WTC11 (cell line): ENCODE results near the gene CCDC80. TPM values are rescaled to one million over a fixed set of nuclear protein-coding genes. Genes with fewer than 3 reads are reported as not detected.

Source experiments
- ATAC-seq: fragments of 200-7000 bp; cut with Tn5 transposase; 2 replicates; pipeline ENCODE4 v1.10.0; 2021; ENCODE audit warnings: mild to moderate bottlenecking, moderate library complexity
- CTCF ChIA-PET: fragments of 300-600 bp; sonication (Branson Sonifier 250); formaldehyde crosslinking; loops from one replicate; lab custom pipeline; 2021; ENCODE audit warnings: antibody characterized with exemption; lab: Charles Lee
- POLR2A ChIA-PET: fragments of 350-600 bp; sonication (Branson Sonifier 250); formaldehyde crosslinking; loops from one replicate; lab custom pipeline; 2021; ENCODE audit warnings: antibody characterized with exemption; lab: Charles Lee
- DNase-seq: peaks from one replicate; pipeline ENCODE4 v3.0.0; 2021; ENCODE audit warnings: low spot score
- H3K27ac Mint-ChIP-seq: 2 replicates; pipeline ENCODE4 v1.8.0; 2021; ENCODE audit warnings: mixed read lengths
- H3K27me3 Mint-ChIP-seq: 2 replicates; pipeline ENCODE4 v1.8.0; 2021; ENCODE audit warnings: low read depth, mild to moderate bottlenecking, moderate library complexity, mixed read lengths
- H3K36me3 Mint-ChIP-seq: 2 replicates; pipeline ENCODE4 v1.8.0; 2021; ENCODE audit warnings: mixed read lengths
- H3K4me1 Mint-ChIP-seq: 2 replicates; pipeline ENCODE4 v1.8.0; 2022; ENCODE audit warnings: mixed read lengths
- H3K4me3 Mint-ChIP-seq: 2 replicates; pipeline ENCODE4 v1.8.0; 2021; ENCODE audit warnings: mild to moderate bottlenecking, moderate library complexity, mixed read lengths
- H3K9me3 Mint-ChIP-seq: 2 replicates; pipeline ENCODE4 v1.8.0; 2021; ENCODE audit warnings: mixed read lengths
- CREM ChIP-seq: sonication (generic); formaldehyde crosslinking; IDR thresholded peaks from 2 replicates; pipeline ENCODE4 v1.8.1; 2022; ENCODE audit warnings: mild to moderate bottlenecking, missing genetic modification reagents, moderate library complexity
- ELF4 ChIP-seq: sonication (generic); formaldehyde crosslinking; IDR thresholded peaks from 2 replicates; pipeline ENCODE4 v1.8.1; 2022; ENCODE audit warnings: low read depth, mild to moderate bottlenecking, moderate library complexity, missing genetic modification reagents
- FOXJ3 ChIP-seq: sonication (generic); formaldehyde crosslinking; IDR thresholded peaks from 2 replicates; pipeline ENCODE4 v1.9.0; 2021; ENCODE audit warnings: missing genetic modification reagents, mild to moderate bottlenecking, borderline replicate concordance
- FOXP1 ChIP-seq: sonication (generic); formaldehyde crosslinking; IDR thresholded peaks from 2 replicates; pipeline ENCODE4 v1.8.0; 2022; ENCODE audit warnings: missing genetic modification reagents, mild to moderate bottlenecking, moderate library complexity, borderline replicate concordance
- KAT7 ChIP-seq: sonication (generic); formaldehyde crosslinking; IDR thresholded peaks from 2 replicates; pipeline ENCODE4 v1.8.1; 2023; ENCODE audit warnings: missing genetic modification reagents, mild to moderate bottlenecking, borderline replicate concordance
- MYBL2 ChIP-seq: sonication (generic); formaldehyde crosslinking; IDR thresholded peaks from 2 replicates; pipeline ENCODE4 v1.8.1; 2023; ENCODE audit warnings: mild to moderate bottlenecking, moderate library complexity, missing genetic modification reagents
- NFYB ChIP-seq: sonication (generic); formaldehyde crosslinking; conservative IDR thresholded peaks from 2 replicates; pipeline ENCODE4 v1.8.0; 2022; ENCODE audit warnings: low read depth, missing genetic modification reagents
- OVOL2 ChIP-seq: fragments of 250-450 bp; sonication (Bioruptor Pico); IDR thresholded peaks from 2 replicates; pipeline ENCODE4 v1.9.0; 2021; ENCODE audit warnings: mild to moderate bottlenecking, borderline replicate concordance
- PREB ChIP-seq: sonication (generic); formaldehyde crosslinking; IDR thresholded peaks from 2 replicates; pipeline ENCODE4 v1.8.1; 2022; ENCODE audit warnings: mild to moderate bottlenecking, missing genetic modification reagents, moderate library complexity, borderline replicate concordance
- SOX15 ChIP-seq: fragments of 250-450 bp; sonication (Bioruptor Pico); IDR thresholded peaks from 2 replicates; pipeline ENCODE4 v1.9.0; 2021; ENCODE audit warnings: mild to moderate bottlenecking
- TCF7 ChIP-seq: sonication (generic); formaldehyde crosslinking; IDR thresholded peaks from 2 replicates; pipeline ENCODE4 v1.8.0; 2022; ENCODE audit warnings: mild to moderate bottlenecking, low read depth, missing genetic modification reagents, moderate library complexity
- TEAD1 ChIP-seq: sonication (generic); formaldehyde crosslinking; IDR thresholded peaks from 2 replicates; pipeline ENCODE4 v1.8.0; 2022; ENCODE audit warnings: mild to moderate bottlenecking, missing genetic modification reagents
- TP53 ChIP-seq: sonication (generic); formaldehyde crosslinking; IDR thresholded peaks from 2 replicates; pipeline ENCODE4 v1.8.1; 2023; ENCODE audit warnings: mild to moderate bottlenecking, missing genetic modification reagents
- ZBTB43 ChIP-seq: sonication (generic); formaldehyde crosslinking; IDR thresholded peaks from 2 replicates; pipeline ENCODE4 v1.8.1; 2023; ENCODE audit warnings: mild to moderate bottlenecking, missing genetic modification reagents
- ZNF671 ChIP-seq: fragments of 250-450 bp; sonication (Bioruptor Pico); IDR thresholded peaks from 2 replicates; pipeline ENCODE4 v1.8.0; 2021; ENCODE audit warnings: mild to moderate bottlenecking
- total RNA-seq: library from RNA; stranded (reverse); gene quantifications from 3 replicates; pipeline ENCODE4 v1.2.3, GENCODE V29; 2021
- TF ChIP-seq, protein P1 (sequence below): fragments of 250-450 bp; sonication (Bioruptor Pico); IDR thresholded peaks from 2 replicates; pipeline ENCODE4 v1.9.0; 2021; ENCODE audit warnings: mild to moderate bottlenecking
- TF ChIP-seq, protein P2 (sequence below): sonication (generic); formaldehyde crosslinking; IDR thresholded peaks from 2 replicates; pipeline ENCODE4 v1.8.1; 2023; ENCODE audit warnings: mild to moderate bottlenecking, moderate library complexity, missing genetic modification reagents
- TF ChIP-seq, protein P3 (sequence below): sonication (generic); formaldehyde crosslinking; IDR thresholded peaks from 2 replicates; pipeline ENCODE4 v1.8.1; 2022; ENCODE audit warnings: mild to moderate bottlenecking, moderate library complexity, missing genetic modification reagents
- TF ChIP-seq, protein P4 (sequence below): sonication (generic); formaldehyde crosslinking; IDR thresholded peaks from 2 replicates; pipeline ENCODE4 v1.8.0; 2022; ENCODE audit warnings: mild to moderate bottlenecking, missing genetic modification reagents
- TF ChIP-seq, protein P5 (sequence below): sonication (generic); formaldehyde crosslinking; IDR thresholded peaks from 2 replicates; pipeline ENCODE4 v1.8.1; 2023; ENCODE audit warnings: mild to moderate bottlenecking, missing genetic modification reagents
- TF ChIP-seq, protein P6 (sequence below): sonication (generic); formaldehyde crosslinking; IDR thresholded peaks from 2 replicates; pipeline ENCODE4 v1.8.0; 2022; ENCODE audit warnings: missing genetic modification reagents

Gene CCDC80
- total RNA-seq, 1 experiment from 2014 or later: 10.9 TPM

DNA sequence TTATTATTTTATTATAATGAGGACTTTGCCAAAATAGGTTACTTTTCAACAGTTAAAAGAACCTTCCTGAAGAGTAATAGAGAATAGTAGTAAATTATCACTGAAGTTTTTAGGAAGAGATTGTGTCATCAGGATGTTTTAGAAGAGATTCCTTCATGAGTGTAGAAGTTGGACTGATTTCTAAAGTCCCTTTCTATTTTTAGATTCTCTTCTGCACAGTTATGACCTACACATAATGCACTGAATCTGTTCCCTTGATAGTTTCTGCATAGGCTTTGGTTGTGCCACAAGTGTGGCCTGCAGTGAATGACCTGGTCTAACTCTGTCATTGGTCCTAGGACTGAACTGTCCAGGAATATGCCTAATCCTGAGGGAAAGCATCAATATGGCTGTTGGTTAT is 55.2 kb downstream of the CCDC80 start:
- peak overlapping the region; percentile 15; the same call in 1 of the 2 replicates for H3K27ac Mint-ChIP-seq
- peaks cover 18% of the 10 kb centered on the region for H3K4me1 Mint-ChIP-seq
- no peaks in the 10 kb centered on the region for H3K9me3 Mint-ChIP-seq
- ChIA-PET POLR2A (no interaction called here), CTCF (no interaction called here)
- H3K36me3 Mint-ChIP-seq: peaks cover 23% of the 10 kb centered on the region
- DNase-seq (no peak), ATAC-seq (no peak)
- H3K27me3 Mint-ChIP-seq: no peaks in the 10 kb centered on the region
- no peak overlapping the region for H3K4me3 Mint-ChIP-seq
- no peak for TF ChIP-seq TP53 (CRISPR knock-in tag)
- TF ChIP-seq CREM: no peak
- TF ChIP-seq TCF7 (CRISPR knock-in tag): no peak
- TF ChIP-seq, protein P1, sequence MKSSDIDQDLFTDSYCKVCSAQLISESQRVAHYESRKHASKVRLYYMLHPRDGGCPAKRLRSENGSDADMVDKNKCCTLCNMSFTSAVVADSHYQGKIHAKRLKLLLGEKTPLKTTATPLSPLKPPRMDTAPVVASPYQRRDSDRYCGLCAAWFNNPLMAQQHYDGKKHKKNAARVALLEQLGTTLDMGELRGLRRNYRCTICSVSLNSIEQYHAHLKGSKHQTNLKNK: no peak
- no peak for TF ChIP-seq ELF4
- TF ChIP-seq, protein P2, sequence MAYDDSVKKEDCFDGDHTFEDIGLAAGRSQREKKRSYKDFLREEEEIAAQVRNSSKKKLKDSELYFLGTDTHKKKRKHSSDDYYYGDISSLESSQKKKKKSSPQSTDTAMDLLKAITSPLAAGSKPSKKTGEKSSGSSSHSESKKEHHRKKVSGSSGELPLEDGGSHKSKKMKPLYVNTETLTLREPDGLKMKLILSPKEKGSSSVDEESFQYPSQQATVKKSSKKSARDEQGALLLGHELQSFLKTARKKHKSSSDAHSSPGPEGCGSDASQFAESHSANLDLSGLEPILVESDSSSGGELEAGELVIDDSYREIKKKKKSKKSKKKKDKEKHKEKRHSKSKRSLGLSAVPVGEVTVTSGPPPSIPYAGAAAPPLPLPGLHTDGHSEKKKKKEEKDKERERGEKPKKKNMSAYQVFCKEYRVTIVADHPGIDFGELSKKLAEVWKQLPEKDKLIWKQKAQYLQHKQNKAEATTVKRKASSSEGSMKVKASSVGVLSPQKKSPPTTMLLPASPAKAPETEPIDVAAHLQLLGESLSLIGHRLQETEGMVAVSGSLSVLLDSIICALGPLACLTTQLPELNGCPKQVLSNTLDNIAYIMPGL (CRISPR knock-in tag): no peak
- no peak for TF ChIP-seq OVOL2 (CRISPR knock-in tag)
- TF ChIP-seq ZNF671 (CRISPR knock-in tag): no peak

GRCh38 chr3:112583105-112583504 is 57.8 kb downstream of the CCDC80 start:
- Mint-ChIP-seq H3K27ac (no peak overlapping the region), H3K27me3 (no peaks in the 10 kb centered on the region), H3K36me3 (peaks cover 27% of the 10 kb centered on the region), H3K4me3 (no peak overlapping the region), H3K4me1 (peaks cover 18% of the 10 kb centered on the region), H3K9me3 (no peaks in the 10 kb centered on the region)
- DNase-seq (no peak), ATAC-seq (no peak)
- POLR2A ChIA-PET: no interaction called here
- TF ChIP-seq, protein P3, sequence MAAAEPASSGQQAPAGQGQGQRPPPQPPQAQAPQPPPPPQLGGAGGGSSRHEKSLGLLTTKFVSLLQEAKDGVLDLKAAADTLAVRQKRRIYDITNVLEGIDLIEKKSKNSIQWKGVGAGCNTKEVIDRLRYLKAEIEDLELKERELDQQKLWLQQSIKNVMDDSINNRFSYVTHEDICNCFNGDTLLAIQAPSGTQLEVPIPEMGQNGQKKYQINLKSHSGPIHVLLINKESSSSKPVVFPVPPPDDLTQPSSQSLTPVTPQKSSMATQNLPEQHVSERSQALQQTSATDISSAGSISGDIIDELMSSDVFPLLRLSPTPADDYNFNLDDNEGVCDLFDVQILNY: no peak
- TF ChIP-seq PREB: no peak
- CTCF ChIA-PET: interaction anchor here (2.0 to 2.1 kb wide), 3 partner anchors 60 to 231 kb away, joined by 12 to 21 read pairs (median 16); partner anchors contain the start of gene CCDC80

- Mint-ChIP-seq H3K4me1 (peaks cover 18% of the 10 kb centered on the region), H3K36me3 (peaks cover 27% of the 10 kb centered on the region), H3K27me3 (no peaks in the 10 kb centered on the region), H3K9me3 (no peaks in the 10 kb centered on the region), H3K4me3 (no peak overlapping the region), H3K27ac (no peak overlapping the region)
- CTCF ChIA-PET: interaction anchor here (0.6 to 2.1 kb wide), 15 partner anchors 8 to 397 kb away, joined by 3 to 21 read pairs (median 4); partner anchors contain the start of gene CCDC80
- POLR2A ChIA-PET: interaction anchor here (0.5 kb wide), 1 partner anchor 578 kb away, joined by 3 read pairs; no protein-coding TSS in a partner anchor
- ATAC-seq (0 out of 2 replicates have a peak, but pooled peaks have one; percentile 36), DNase-seq (peak; percentile 26)
- TF ChIP-seq SOX15 (no peak), MYBL2 (CRISPR knock-in tag) (no peak), KAT7 (no peak), FOXJ3 (CRISPR knock-in tag) (no peak), ZBTB43 (no peak), NFYB (CRISPR knock-in tag) (no peak), TEAD1 (no peak), FOXP1 (CRISPR knock-in tag) (no peak)
- TF ChIP-seq, protein P4, sequence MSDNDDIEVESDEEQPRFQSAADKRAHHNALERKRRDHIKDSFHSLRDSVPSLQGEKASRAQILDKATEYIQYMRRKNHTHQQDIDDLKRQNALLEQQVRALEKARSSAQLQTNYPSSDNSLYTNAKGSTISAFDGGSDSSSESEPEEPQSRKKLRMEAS: no peak
- TF ChIP-seq, protein P5, sequence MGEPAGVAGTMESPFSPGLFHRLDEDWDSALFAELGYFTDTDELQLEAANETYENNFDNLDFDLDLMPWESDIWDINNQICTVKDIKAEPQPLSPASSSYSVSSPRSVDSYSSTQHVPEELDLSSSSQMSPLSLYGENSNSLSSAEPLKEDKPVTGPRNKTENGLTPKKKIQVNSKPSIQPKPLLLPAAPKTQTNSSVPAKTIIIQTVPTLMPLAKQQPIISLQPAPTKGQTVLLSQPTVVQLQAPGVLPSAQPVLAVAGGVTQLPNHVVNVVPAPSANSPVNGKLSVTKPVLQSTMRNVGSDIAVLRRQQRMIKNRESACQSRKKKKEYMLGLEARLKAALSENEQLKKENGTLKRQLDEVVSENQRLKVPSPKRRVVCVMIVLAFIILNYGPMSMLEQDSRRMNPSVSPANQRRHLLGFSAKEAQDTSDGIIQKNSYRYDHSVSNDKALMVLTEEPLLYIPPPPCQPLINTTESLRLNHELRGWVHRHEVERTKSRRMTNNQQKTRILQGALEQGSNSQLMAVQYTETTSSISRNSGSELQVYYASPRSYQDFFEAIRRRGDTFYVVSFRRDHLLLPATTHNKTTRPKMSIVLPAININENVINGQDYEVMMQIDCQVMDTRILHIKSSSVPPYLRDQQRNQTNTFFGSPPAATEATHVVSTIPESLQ (CRISPR knock-in tag): no peak
- TF ChIP-seq, protein P6, sequence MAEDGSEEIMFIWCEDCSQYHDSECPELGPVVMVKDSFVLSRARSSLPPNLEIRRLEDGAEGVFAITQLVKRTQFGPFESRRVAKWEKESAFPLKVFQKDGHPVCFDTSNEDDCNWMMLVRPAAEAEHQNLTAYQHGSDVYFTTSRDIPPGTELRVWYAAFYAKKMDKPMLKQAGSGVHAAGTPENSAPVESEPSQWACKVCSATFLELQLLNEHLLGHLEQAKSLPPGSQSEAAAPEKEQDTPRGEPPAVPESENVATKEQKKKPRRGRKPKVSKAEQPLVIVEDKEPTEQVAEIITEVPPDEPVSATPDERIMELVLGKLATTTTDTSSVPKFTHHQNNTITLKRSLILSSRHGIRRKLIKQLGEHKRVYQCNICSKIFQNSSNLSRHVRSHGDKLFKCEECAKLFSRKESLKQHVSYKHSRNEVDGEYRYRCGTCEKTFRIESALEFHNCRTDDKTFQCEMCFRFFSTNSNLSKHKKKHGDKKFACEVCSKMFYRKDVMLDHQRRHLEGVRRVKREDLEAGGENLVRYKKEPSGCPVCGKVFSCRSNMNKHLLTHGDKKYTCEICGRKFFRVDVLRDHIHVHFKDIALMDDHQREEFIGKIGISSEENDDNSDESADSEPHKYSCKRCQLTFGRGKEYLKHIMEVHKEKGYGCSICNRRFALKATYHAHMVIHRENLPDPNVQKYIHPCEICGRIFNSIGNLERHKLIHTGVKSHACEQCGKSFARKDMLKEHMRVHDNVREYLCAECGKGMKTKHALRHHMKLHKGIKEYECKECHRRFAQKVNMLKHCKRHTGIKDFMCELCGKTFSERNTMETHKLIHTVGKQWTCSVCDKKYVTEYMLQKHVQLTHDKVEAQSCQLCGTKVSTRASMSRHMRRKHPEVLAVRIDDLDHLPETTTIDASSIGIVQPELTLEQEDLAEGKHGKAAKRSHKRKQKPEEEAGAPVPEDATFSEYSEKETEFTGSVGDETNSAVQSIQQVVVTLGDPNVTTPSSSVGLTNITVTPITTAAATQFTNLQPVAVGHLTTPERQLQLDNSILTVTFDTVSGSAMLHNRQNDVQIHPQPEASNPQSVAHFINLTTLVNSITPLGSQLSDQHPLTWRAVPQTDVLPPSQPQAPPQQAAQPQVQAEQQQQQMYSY (CRISPR knock-in tag): no peak
Measured at GRCh38 chr3:112582244-112582874, 58.6 kb downstream of the CCDC80 start.
